ENCODE results near the gene METTL9.
"Not testable (repeated sequence)": the region's sequence is repeated elsewhere in the genome, so short reads cannot be mapped to it uniquely, and the experiment has no call there.

METTL9 gene

DNA sequence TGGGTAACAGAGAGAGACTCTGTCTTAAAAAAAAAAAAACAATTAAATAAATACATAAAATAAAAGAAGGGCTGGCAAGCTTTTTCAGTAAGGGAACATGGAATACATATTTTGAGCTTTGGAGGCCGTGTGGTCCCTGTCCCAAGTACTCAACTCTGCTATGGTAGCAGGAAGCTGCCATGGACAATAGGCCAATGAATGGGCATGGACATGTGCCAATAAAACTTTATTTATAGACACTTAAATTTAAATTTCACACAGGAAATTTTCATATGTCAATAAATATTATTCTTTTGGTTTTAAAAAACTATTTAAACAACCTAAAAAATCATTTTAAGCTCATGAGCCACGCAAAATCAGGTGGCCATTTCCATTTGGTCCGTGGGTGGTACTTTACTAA, 68.2 kb downstream of the METTL9 start:
- no peak for DNase-seq

DNA sequence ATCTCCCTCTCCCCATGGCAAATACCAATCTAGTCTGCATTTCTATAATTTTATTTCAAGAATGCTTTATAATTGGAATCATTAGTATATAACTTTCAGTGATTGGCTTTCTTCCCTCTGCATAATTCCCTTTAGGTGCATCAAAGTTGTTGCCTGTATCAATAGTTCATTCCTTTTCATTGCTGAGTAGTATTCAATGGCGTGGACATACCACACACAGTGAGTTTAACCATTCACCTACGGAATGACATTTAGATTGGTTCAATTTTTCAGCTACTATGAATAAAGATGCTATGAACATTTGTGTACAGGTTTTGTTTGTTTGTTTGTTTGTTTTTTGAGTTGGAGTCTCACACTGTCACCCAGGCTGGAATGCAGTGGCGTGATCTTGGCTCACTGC, 74.1 kb downstream of the METTL9 start:
- no peak for DNase-seq

DNA sequence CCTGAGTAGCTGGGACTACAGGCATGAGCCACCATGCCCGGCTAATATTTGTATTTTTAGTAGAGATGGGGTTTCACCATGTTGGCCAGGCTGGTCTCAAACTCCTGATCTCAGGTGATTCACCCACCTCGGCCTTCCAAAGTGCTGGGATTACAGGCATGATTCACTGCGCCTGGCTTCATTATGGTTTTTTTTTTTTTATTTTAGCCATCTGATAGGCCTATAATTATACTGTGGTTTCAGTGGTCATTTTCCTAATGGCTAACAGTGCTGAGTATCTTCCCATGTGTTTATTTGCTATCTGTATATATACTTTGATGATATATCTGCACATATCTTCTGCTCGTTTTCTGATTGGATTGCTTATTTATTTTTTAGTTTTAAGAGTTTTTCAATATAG, 75.1 kb downstream of the METTL9 start:
- not testable (repeated sequence) for DNase-seq

DNA sequence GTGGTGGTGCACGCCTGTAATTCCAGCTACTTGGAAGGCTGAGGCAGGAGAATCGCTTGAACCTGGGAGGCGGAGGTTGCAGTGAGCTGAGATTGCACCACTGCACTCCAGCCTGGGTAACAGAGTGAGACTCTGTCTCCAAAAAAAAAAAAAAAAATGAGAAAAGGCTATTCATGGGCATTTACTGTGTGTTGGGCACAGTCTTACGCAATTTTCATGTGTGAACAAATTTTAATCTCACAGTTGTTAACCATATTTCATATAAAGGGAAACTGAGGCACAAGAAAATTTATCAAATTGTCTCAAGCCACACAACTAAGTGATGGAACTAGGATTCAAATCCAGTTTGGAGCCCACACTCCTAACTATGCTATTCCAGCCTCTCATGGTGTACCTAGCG, 81.3 kb downstream of the METTL9 start:
- DNase-seq: not testable (repeated sequence)

DNA sequence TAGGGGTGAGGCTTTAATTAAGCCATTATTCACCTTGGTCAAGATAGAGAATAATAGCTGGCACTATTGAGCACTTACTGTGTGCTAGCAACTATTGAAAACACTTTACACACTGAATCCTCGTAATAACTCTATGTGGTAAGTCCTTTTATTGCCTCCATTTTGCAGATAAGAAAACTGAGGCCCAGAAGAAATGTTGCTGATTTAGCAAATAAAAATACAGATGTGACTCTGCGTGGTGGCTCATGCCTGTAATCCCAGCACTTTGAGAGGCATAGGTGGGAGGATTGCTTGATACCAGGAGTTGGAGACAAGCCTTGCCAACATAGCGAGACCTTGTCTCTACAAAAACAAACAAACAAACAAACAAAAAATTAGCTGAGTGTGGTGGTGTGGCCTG, 83.8 kb downstream of the METTL9 start:
- no peak for DNase-seq

DNA sequence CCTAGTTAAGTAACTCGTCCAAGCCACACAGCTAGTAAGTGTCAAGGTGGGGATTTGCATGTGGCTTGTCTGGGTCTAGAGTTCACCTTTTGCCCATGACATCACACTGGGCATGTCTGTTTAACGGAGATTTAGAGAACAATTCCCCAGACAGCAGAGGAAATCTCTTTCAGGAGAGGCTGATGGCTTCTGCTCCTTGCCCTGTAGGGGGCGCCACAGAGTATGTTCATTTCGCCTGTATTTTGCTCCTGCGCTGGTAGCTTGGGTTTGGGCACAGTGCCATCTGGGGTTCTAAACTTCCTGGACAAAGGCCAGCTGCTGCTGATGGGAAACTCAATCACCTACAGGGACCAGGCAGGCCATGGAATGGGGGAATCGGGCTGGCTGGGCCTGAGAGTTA, 84.8 kb downstream of the METTL9 start:
- no peak for DNase-seq

DNA sequence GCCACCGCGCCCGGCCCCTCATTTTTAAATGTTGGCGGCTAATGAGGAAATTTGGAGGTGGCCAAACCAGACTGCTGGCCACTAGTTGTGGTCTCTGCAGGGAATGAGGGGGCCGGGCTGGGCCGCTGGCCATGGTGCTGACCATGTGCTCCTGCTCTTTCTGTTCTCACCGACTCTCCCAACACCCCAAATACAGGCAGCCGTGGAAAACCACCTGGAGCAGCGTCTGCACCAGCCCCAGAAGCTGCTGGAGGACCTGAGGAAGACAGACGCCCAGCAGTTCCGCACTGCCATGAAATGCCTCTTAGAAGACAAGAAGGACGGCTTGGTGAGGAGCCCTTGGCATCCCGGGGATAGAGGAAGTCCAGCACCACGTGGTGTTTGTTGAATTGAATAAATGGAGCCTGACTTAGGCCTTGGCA, 85.7 kb downstream of the METTL9 start:
- no peak for DNase-seq

DNA sequence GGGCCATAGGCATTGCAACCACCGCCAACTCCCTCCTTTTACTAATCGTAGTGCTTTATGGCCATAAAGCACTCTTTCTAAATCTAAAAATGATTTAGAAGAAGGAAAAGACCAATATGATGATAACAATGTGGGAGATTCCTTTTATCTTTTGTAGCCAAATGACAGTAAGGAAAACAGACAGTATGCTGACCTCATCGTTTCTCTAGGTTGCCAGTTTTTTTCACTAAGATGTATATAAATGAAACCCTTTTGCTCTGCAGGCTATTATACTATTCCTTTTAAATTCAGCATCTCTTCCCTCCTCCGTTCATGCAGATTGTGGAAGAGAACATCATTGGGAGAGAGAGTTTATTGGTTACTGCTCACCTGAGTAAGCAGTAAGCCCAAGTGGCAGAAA, 89.7 kb downstream of the METTL9 start:
- no peak for DNase-seq

DNA sequence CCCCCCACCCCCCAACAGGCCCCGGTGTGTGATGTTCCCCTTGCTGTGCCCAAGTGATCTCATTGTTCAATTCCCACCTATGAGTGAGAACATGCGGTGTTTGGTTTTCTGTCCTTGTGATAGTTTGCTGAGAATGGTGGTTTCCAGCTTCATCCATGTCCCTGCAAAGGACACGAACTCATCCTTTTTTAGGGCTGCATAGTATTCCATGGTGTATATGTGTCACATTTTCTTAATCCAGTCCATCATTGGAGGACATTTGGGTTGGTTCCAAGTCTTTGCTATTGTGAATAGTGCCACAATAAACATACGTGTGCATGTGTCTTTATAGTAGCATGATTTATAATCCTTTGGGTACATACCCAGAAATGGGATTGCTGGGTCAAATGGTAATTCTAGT, 91.6 kb downstream of the METTL9 start:
- DNase-seq: not testable (repeated sequence)

DNA sequence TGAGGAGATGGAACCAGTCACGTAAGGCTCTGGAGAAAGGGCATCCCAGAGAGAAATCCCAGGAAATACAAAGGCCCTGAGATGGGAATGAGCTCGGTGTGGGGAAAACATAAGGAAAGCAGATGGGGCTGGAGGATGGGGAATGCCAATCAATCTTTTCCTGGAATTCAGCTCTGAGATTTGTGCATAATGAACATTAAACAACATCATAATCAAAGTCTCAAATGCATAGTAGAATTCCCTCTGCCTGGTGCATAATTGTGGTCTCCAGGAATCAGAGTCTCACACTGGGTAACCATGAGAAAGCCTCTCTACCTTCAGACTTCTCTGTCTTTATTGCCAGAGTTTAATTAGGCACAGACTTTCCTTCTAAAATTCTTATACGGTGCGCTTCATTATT, 95.2 kb downstream of the METTL9 start:
- DNase-seq: no peak

DNA sequence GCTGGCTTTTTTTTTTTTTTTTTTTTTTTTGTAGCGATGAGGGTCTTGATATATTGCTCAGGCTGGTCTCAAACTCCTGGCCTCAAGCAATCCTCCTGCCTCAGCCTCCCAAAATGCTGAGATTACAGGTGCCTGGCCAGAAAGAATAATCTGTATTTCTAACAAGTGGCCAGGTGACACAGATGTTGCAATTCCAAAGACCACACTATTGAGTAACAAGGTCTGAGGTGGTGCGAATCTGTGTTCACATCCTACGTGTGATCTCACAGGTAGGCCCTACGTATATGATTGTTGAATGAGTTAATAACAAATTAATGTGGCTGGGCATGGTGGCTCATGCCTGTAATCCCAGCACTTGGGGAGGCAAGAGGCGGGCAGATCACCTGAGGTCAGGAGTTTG, 97.7 kb downstream of the METTL9 start:
- no peak for DNase-seq

DNA sequence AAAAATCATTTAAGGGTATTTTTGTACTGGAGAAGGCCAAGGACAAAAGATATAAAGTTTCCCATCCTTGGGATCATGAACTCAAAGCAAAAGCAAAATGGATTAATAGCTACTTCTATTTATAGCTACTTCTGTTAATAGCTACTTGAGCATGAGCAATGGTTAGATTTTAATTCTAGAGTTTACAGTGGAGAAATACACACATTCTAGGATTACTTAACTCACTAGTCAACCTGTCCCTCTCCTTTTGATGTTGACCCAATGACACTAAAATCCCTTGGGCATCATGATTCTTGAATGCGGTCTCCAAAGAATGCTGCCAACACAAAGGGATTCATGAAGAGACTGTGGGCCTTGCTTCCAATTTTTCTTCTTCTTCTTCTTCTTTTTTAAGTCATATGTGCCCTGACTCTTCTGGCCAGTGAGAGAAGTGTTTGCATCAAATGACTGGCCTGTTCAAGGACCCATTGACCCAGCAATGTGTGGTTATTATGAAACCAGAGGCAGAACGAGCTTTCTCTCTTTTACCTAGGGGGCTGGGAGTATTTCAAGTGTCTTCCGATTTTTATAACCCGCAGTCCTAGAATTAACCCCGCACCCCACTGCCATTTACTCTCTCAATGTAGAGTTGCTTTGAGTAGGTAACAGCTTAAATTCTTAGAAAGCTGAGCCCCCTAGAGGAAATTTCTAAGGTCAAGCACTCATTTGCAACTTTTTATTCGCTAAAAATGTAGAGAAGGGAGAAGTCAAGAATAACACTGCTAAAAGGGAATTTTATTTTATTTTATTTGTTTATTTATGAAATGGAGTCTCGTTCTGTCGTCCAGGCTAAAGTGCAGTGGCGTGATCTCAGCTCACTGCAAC, 99.0 kb downstream of the METTL9 start:
- DNase-seq: no peak

DNA sequence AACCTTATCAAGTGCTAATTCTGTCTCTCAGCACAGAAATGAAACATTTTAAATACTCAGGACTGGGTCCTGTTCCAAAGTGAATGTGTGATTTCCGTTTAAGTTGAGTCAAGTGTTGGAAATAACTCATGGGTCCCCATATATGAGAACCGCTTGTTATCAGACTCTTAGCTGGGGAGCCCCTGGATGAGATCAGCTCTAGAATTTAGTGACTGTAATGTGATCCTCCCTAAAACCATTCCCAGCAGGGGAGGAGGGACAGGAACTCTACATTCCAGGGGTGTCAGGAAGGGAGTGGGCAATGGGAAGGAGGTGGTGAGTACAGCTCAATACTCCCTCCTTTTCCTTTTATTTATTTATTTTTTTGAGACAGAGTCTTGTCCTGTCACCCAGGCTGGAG, 101.9 kb downstream of the METTL9 start:
- no peak for DNase-seq

DNA sequence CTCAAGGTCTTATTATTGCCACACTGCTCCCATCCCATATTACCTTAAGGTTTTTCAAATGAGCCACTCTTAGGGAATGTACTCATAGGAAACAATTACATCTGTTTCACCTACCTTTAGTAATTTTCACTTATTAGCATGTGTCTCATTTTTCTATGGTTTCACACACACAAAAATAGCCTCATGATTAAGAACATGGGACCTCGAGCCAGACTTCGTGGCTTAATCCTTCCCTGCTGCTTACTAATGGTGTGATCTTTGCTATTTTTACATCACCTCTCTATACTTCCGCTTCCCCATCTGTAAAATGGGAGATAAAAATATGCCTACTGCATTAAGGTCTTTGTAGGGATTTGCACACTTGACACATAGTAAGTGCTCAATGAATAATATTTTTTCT, 102.9 kb downstream of the METTL9 start:
- no peak for DNase-seq

DNA sequence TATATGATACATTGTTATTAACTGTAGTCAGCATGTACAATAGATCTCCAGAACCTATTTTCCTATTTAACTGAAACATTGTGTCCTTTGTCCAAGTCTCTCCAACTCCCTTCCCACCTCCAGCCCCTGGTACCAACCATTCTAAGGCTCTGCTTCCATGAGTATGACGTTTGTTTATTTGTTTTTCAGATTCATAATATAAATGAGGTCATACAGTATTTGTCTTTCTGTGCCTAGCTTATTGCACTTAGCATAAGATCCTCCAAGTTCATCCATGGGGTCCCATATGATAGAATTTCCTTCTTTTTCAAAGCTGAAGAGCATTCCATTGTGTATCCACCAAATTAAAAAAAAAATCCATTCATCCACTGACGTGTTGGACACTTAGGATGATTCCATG, 103.8 kb downstream of the METTL9 start:
- no peak for DNase-seq

DNA sequence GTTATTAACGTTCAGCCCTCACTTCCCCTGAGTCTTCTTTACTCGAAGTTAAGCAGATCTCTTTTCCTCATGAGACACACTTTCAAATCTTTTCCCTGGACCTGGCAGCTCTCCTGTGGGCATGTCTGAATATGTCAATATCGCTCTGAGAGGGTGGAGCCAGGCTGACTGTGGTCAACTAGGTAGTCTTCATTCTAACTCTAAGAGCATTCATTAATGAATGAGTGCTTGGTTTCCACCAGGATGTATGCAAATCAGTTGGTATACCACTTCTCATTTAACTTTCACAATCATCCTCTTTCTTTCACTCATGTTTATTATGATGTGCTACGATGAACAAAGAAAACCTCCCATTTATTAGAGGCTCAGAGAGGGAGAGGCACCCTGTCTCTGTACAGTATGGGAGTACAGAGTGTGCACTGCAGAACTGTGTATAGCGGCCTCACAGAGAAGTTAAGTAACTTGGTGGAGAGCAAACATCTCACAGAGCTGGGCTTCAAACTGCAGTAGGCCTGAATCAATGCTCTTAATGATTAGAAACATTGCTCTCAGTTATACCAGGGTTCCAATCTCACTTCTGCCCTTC, 104.3 kb downstream of the METTL9 start:
- DNase-seq: no peak

DNA sequence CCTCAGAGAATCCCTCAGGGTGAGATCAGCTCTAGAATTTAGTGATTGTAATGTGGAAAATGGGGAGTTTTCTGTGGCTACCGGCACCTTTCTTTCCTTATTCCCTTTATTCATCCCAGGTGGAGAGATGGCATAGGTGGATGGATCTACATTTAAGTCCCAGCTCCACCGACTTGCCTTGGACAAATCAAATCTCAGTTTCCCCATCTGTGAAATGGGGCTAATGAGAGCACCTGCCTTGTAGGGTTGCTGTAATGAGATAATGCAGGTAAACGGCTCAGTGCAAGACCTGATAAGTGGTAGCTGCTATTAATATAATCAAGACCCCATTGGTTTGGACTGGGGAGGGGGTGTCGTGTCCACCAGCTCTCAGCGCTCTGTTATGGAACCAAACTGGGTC, 104.9 kb downstream of the METTL9 start:
- DNase-seq: no peak

DNA sequence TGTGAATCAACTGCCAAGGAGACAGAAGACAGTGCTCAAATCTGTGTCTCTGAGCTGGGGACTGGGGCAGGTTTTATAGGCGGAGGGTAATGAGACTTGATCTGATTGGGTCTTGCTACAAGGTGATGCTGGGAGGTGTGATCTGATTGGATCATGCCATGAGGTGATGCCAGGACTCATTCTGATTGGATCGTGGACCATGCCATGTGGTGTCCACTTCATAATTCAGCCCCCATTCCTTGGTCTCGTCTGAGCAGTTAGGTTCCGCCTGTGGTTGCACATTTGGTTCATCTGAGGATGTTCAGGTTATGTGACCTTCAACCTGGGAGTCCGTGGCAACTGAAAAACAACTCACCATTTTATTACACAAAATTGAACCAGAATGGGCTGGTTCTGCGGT, 105.4 kb downstream of the METTL9 start:
- no peak for DNase-seq
